ENCODE data around the gene EBF3.

DNA sequence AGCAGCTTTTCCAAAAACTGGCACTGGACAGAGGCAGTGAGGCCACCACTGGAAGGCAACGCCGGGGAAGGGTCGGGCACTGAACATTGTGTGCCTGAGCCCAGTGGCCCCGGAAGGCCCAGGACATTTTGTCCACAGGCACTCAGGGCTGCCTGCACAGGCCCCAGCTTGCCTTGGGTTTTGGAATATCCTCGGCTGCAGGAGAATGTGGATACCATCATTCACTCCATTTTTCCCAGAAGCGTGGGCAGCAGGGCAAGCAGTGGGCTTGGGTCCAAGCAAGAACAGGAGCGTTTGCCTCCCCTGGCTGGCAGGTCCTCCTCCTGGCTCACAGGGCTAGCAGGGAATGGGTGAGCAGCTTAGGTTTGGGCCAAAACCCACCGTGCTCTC lies 147.4 kb downstream of the EBF3 start:
- TF ChIP-seq, protein P1, sequence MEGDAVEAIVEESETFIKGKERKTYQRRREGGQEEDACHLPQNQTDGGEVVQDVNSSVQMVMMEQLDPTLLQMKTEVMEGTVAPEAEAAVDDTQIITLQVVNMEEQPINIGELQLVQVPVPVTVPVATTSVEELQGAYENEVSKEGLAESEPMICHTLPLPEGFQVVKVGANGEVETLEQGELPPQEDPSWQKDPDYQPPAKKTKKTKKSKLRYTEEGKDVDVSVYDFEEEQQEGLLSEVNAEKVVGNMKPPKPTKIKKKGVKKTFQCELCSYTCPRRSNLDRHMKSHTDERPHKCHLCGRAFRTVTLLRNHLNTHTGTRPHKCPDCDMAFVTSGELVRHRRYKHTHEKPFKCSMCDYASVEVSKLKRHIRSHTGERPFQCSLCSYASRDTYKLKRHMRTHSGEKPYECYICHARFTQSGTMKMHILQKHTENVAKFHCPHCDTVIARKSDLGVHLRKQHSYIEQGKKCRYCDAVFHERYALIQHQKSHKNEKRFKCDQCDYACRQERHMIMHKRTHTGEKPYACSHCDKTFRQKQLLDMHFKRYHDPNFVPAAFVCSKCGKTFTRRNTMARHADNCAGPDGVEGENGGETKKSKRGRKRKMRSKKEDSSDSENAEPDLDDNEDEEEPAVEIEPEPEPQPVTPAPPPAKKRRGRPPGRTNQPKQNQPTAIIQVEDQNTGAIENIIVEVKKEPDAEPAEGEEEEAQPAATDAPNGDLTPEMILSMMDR (conservative IDR thresholded peaks at IDR 0.05; ENCODE audit: low read depth, low read length), result no peak
- TF ChIP-seq EZH2phosphoT487 (IDR thresholded peaks at IDR 0.05; ENCODE audit: borderline replicate concordance, low read length), result no peak
